OCI-LY1 (cell line): ENCODE data around the gene NAV2.

Experiments
- CTCF ChIP-seq: fragments of 200-600 bp; sonication (generic), shearing (Covaris generic); IDR thresholded peaks from 2 replicates; pipeline ENCODE4 v1.5.1; 2017; ENCODE audit warnings: mild to moderate bottlenecking, antibody characterized with exemption, low read length, moderate library complexity, mixed read lengths
- EZH2 ChIP-seq: fragments of 200-600 bp; sonication (generic), shearing (Covaris generic); IDR thresholded peaks from 2 replicates; pipeline ENCODE4 v1.8.0; 2017; ENCODE audit warnings: borderline replicate concordance, mixed run types, mild to moderate bottlenecking, antibody characterized with exemption, low read length, moderate library complexity, mixed read lengths

GRCh38 chr11:19882356-19882755 lies 169.7 kb downstream of the NAV2 start:
- TF ChIP-seq CTCF (no peak), EZH2 (no peak)
